GM21737 (cell line): ENCODE data around the gene GPR78.

ENCODE experiments used
- ATAC-seq: cut with Tn5 transposase; IDR thresholded peaks from one replicate; pipeline ENCODE4 v1.9.1; 2021; ENCODE audit warnings: mild to moderate bottlenecking, moderate library complexity; ENCODE audit not compliant: unreplicated experiment

GPR78 gene, protein sequence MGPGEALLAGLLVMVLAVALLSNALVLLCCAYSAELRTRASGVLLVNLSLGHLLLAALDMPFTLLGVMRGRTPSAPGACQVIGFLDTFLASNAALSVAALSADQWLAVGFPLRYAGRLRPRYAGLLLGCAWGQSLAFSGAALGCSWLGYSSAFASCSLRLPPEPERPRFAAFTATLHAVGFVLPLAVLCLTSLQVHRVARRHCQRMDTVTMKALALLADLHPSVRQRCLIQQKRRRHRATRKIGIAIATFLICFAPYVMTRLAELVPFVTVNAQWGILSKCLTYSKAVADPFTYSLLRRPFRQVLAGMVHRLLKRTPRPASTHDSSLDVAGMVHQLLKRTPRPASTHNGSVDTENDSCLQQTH

DNA sequence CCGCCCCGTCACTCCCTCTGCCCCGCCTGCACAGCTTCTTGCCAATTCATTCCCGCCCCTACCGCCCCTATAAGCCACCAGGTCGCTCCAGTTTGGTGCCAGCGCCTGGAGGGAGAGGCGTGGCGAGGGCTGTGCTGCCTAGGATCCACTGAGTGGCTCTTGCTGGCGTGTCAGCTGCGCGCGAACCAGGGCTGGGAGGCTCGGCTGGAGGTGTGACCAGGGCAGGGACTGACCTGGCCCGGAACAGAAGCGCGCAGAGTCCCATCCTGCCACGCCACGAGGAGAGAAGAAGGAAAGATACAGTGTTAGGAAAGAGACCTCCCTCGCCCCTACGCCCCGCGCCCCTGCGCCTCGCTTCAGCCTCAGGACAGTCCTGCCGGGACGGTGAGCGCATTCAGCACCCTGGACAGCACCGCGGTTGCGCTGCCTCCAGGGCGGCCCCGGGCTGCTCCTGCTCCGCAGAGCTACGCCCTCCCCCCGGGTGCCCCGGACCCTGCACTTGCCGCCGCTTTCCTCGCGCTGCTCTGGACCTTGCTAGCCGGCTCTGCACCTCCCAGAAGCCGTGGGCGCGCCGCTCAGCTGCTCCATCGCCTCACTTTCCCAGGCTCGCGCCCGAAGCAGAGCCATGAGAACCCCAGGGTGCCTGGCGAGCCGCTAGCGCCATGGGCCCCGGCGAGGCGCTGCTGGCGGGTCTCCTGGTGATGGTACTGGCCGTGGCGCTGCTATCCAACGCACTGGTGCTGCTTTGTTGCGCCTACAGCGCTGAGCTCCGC is at the start of gene GPR78:
GPR78 (plus strand) TSS at position 72 of the 773 bp plus-strand sequence; CDS start at position 663, 591 bp downstream.
- ATAC-seq: no peak

DNA sequence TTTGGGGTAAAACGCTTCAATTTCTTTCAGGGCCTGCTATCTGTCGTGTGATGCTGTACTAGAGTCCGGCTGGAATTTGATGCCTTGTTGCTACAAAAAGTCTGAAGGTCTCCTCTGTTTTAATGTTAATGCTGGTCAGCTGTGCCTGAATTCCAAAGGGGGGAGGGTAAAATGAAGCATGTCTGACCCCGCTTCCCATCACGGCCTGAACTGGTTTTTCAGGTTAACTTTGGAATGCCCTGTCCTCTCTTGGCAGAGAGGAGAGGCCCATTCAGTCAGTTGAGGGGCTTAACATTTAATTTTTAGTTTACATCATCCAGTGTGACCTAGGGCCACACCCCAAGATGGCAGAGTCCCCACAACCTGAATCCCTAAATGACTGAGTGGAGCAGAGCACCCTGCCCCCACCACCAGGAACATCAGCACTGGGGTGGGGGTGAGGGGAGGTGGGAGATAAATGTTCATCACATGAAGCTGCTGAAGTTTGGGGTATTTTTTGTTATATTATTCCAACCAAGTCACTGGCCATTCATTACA is 47.9 kb upstream of the GPR78 start:
- no peak for ATAC-seq

DNA sequence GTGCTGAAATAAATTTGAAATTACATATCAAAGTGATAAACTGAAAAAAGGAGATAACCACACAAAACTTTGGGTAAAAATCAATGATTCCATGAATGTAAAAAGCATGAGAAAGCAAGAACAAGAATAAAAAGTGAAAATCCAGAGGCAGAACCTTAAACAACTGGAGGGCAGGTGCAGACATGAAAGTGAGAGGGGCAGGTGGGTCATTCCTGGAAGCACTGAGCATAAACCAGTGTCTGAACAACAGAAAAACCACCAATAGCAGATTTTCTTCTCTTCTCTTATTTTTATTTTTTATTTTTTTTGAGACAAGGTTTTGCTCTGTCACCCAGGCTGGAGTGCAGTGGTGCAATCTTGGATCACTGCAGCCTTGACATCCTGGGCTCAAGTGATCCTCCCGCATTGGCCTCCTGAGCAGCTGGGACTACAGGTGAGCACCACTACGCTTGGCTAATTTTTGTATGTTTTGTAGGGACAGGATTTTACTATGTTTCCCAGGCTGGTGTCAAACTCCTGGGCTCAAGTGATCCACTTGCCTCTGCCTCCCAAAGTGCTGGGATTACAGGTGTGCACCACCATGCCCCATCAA is 46.8 kb upstream of the GPR78 start:
- ATAC-seq: no peak

DNA sequence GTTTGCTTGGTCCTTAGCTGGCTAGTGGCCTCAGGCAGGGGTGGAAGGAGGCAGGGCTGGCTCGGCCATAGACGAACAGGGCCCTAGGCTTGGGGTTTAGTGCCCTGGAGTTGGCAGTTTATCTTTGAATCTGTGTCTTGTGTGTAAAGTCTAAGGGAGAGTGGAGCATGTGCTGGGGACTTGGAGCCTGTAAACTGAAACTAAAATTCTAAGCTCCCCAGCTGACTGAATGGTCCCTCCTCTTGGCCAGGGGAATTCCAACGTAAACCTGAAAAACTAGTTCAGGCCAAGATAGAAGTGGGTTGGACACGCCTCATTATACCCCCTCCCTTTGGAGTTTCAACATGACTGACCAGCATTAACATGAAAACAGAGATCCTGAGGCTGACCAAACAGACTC is 46.1 kb upstream of the GPR78 start:
- peak; percentile 68 for ATAC-seq

DNA sequence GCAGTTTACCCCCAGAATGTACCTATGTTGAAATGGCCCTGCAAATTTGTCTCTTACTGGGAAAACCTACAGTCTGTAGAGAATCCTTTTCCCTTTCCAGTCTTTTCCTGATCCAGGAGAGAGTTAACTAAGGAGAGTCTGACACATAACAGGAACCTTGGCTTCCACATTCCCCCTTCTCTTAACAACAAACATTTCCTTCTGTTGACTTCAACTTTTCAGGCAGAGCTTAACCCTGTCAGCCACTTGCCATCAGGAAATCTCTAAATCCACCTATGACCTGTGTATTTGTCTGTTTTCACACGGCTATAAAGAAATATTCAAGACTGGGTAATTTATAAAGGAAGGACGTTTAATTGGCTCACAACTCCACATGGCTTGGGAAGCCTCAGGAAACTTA is 45.6 kb upstream of the GPR78 start:
- no peak for ATAC-seq

DNA sequence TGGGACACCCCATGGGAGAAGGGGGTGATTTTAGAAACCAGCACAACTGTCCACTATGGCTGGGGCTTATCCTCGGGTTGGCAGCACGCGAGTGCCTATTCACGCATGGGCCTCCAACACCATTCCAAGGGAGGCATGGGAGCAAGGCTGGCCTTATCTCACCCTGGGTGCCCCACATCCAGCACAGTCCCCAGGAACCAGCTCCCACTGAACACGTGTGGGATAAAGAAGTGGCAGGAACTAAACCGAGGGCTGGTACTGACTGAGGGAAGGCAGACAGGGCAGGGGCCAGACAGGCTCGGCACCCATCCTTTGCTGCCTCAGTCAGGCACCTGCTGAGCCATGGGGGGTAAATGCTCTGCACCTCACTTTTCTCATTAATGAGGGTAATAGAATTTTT is 43.7 kb upstream of the GPR78 start:
- no peak for ATAC-seq

DNA sequence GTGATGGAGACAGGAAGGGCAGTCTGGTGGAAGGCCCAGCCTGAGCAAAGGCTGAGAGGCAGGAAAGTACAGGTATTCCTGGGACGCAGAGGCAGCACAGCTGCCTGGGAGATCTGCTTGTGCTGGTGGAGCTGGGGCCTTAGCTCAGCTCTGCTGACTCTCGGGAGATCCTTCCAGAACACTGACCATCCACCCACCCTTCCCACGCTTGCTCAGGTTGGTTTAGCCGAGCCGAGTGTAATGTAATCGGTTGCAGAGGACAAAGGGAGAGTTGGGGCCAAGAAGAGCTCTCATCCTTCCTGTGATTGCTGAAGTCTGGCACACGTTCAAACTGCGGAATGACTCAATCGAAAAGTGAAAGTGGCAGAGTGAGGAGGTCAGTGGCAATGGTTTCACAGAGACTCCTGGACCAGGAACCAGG is 43.1 kb upstream of the GPR78 start:
- no peak for ATAC-seq

DNA sequence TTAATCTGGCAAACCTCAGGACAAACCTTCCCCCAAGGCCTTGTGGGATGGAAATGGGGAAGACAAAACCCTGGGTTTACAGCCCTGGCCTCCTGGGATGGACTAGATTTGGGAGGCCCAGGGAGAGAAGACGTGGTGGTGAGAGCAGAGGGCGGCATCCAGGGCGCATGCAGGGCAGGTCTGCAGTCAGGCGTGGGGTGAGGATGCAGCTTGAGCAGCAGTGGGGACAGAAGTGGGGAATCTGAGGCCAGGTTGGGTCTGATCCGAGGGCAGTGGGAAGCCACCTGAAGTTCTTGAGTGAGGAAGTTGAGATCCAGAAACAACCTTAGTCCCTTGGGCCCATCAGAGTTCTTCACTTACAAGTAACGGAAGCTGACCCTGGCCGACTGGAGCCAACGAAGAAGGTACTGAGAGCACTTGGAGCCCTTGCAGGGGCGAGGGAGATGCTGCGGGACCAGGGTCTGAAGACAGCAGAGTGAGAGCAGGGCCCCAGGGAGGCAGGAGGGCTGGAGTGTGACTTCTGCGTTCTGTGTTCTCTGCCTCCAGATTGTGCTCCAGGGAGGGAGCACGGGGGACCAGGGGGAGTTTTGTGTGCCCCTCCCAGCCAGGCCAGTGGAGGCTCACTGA is 42.0 kb upstream of the GPR78 start:
- ATAC-seq: no peak

DNA sequence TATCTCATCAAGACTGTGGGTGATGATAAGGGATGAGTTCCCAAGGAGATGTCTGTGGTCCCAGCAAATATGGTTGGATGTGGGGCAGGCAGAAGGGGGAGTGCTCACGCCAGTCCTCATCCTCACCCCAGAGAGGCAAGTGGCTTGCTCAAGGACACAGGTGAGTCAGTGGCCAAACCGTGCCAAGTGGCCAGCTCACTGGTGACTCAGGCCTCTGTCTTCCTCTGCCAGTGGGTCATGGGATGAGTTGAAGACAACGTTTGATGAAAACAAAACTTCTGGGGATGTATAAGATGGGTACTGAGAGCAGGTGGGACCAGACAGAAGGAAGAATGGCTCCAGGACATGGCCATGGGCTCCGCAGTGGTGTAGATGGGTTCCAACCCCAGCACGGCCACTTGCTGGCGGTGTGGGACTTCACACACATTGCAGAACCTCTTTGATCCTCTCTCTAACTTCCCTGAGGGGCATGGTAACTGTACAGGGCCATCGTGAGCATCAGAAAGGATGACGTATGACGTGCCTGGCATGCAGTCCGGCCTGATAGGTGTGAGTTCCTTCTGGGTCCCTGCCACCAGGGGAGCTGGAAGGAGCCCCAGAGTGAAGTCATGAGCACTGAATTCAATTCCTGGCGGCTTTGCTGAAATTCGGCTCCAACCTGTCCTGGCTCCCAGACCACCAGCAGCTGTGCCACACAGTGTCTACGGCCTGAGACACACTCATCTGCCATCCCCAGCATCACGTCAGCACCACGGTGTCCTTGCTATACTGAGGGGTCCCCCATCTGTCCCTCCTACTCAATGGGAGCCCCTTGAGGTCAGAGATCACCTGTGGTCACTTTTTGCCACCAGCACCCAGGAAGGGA is 41.3 kb upstream of the GPR78 start:
- no peak for ATAC-seq

DNA sequence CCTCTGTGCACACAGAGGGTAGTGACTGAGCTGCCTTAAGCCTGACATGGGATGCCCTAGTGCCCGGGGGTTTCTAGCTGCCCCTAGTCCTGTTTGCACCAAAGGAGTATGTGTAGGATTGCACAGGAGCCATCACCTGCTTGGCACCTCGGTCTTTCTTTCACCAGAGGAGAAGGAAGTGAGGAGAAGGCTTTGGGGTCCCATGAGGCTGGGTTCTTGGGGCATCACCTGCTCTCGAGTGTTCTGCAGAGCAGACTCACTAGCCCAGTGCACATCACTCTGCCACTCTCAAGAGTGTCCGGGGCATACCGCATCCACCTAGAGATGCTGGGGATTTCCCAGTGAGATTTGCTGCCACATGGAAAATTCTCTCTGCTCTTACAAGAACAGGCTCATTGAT is 40.5 kb upstream of the GPR78 start:
- peak; percentile 36 for ATAC-seq

DNA sequence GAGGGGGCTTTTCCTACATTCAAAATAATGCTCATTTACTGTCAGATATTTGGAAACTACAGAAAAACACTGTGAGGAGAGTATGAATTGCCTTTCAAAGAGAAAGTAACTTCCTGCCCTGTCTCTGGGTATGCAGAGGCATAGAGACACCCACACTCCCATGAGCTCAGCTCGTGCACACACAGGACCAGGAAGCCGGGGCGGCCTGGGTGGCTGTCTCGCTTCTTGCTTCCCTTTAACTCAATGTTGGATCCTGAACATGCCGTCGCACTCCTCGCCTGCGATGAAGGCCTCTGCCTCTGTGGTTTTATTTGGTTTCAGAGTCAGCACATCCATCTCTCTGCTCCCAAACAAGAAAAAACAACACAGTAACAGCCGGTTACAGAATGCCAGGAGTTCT is 40.1 kb upstream of the GPR78 start:
- peak; percentile 51 for ATAC-seq

DNA sequence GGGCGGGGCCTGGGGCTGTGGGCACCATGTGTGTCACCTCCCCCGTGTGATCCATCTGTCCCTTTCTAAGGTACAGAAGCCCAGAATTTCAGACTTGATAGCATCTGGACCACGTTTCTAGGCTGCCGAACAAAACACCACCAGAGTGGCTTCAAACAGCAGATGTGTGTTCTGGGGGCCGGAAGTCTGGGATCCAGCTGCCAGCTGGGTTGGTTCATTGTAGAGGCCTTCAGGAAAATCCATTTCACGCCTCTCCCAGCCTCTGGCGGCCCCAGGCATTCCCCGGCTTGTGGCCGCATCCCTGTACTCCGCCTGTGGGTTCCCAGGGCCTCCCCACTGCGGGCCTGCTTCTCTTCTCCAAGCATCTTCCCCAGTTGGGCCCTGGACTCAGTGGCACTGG is 39.6 kb upstream of the GPR78 start:
- no peak for ATAC-seq

DNA sequence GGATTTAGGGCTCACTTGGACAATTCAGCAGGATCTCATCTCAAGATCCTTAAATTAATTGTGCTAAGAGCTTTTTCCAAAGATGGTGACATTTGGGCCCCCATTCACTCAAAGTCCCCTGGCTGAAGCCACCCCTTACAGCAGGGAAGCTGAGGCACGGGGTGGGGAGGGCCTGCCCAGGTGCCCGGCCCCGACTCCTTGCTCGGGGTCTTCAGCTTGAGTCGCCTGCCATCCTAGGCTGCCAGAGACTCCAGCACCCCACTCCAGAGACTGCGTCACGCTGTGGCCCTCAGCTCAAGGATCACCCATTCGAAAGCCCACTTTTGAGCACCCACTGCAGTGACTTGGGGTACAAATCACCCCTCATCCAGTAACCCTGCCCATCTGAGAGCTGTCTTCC is 39.2 kb upstream of the GPR78 start:
- ATAC-seq: no peak

DNA sequence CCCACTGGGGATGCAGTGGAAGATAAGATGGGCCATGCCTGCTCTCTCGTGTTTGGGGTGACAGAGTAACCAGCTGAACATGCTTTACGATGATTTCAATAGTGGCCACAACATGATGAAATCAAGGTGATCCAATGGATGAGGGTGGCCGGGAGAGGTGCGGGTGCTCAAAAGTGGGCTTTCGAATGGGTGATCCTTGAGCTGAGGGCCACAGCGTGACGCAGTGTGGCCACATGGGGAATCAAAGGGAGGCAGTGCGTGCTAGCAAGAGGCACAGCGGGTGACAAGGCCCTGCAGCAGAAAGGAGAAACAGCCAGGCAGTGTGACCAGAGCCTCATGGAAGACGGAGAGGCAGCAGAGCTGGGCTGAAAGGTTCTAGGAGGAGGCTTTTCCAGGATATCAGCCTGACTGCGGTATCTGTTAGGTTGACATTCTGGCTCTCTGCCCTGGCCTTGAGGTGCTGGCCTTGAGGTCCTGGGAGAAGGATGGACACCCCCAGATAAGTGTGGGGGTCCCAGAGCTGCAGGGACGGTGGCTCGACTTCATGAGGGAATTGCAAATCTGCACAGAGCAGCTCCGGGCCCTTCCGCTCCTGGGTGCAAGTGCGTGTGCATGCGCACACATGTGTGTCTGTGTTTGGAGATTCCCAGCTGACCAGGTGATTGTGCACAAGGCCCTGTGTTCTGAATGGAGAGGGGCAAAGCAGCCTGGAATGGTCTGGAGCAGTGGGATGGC is 38.0 kb upstream of the GPR78 start:
- no peak for ATAC-seq

DNA sequence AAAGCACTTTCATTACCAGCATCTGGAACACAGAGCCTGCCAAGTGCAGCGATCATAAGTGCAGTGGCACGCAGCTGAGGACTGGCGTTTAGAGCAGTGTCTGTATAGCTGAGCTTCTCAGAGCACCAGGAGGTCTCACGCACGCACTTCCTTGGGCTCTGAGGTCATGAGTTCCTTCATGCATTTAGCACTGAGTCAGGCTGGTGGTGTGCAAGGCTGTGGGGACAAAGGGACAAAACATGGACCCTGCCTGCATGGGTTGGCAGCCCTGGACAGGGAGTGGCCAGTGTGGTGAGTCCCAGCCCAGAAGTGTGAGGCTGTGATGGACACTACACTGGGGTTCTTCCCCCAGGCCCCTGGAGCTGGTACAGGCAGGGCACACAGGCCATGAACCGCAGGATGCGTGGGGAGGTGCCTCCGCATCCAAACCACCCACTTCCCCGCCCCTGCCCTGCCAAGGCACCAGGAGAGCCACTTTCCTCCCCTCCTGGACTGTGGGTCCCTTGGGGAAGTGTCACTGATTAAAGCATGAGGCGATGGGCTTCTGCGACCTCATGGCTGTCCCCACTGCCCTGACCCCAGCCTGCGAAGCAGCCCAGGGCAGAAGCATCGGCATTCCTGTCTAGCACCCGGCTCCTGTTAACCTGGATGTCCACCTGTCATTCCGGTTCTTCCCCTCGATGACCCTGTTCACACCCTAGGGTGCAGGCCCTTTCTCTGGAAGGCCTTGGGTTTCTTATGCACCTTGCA is 37.2 kb upstream of the GPR78 start:
- ATAC-seq: no peak

DNA sequence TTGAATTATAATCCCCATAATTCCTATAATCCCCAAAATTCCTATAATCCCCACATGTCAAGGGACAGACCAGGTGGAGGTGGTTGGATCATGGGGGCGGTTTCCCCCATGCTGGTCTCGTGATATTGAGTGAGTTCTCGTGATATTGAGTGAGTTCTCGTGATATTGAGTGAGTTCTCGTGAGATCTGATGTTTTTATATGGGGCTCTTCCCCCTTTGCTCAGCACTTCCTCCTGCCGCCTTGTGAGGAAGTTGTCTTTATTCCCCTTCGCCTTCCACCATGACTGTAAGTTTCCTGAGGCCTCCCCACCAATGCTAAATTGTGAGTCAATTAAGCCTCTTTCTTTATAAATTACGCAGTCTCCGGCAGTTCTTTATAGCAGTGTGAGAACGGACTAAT is 36.6 kb upstream of the GPR78 start:
- ATAC-seq: no peak

DNA sequence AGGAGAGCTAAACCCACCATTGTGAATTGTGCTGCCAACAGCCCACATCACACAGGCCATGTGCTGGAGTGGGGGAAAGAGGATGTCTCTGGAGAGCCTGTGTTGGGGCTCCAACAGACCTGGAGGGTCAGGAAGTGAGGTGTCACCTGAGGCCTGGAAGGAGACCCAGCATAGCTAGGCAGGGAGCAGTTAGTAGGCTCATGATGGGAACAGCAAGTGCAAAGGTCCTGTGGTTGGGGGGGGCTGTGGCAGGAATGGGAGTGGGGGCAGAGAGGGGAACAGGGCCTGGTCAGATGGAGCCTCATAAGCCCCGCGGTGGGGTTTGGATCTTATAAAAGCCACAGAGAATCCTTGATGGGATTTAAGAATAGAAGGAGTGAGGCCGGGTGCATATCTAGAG is 35.9 kb upstream of the GPR78 start:
- ATAC-seq: no peak

DNA sequence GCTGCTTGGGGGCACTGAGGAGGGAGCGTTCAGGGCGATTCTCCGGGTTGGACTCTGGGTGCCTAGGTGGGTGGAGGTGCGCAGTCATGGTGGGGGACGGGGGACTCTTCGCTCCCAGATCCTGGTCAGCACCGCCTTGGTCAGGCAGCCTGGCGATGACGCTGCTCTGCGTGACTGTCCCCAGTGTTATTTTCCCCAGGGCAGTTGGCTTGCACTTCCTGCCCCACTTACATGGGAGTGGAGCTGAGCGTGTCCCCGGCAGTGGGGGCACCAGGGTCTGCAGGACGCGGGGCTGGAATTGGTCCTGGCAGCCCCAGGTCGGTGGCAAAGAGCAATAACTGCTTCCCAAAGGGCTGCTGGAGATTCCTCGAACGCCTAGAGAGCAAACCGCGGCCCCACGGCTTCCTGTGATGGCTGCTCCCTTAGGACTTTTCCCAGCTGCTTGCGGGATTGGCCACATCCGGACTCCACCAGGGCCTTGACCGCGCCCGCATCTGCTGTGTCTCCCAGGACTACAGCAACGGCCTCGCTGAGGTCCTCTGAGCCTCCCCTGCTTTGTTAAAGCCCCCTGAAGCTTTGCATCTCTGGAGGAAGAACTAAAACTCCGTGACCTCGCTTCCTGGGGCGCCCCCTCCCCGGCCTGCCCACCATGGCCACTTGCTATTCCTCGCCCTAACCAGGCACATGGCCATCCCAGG is 35.3 kb upstream of the GPR78 start:
- ATAC-seq: no peak
